Measurements from ENCODE around the gene DHX34. TPM values are rescaled to one million over a fixed set of nuclear protein-coding genes. Genes with fewer than 3 reads are reported as not detected.

Gene DHX34
- total and polyA plus RNA-seq, 2 donors from 2014 or later, result 7.2 to 13.6 TPM

DNA sequence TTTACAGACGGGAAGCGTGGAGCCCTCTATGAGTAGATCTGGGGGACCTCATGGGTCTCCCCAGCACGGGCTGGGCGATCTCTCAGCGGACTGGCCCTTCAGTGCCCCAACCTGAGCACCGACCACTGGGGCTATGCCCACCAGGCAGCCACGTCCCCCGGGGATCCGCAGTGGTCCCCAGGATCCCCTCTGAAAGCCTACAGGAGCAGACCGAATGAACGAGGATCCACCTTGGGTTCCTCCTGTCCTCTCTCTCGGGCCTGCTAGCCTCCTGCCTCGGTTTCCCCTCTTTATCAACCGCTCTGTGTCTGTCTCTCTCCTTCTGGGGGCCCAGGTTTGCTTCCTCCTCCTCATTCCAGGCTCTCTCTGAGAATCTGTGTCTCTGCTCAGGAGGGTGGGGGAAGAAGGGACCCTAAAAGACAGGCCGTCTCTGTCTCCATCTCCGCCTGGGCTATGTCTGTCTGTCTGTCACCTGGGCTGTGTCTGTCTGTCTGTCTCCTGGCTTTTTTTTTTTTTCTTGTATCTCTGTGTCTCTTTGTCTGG lies 72.2 kb downstream of the DHX34 start:
- Histone ChIP-seq H3K4me3 (ENCODE audit: low read length in 3 of 3) (no peak overlapping the region), H3K4me1 (ENCODE audit: control insufficient read depth in 2 of 3, insufficient read depth in 2 of 3, low read depth in 1 of 3, low read length in 3 of 3) (peaks cover 0 to 2% (median 0%) of the 10 kb centered on the region in 3 donors), H3K36me3 (ENCODE audit: control insufficient read depth in 2 of 3, insufficient read depth in 3 of 3, low read length in 3 of 3) (no peaks in the 10 kb centered on the region), H3K9ac (ENCODE audit: low read length in 3 of 3) (no peak overlapping the region), H3K9me3 (ENCODE audit: control insufficient read depth in 2 of 3, insufficient read depth in 1 of 3, low read length in 3 of 3) (no peaks in the 10 kb centered on the region), H3K27me3 (ENCODE audit: control insufficient read depth, insufficient read depth, low read length) (peaks cover 24% of the 10 kb centered on the region), H3K27ac (ENCODE audit: low read depth in 2 of 2, low read length in 2 of 2) (no peak overlapping the region)
- DNase-seq (peak in 1 of 5 donors; percentile 45), FAIRE-seq (no peak)
- intact Hi-C loops (cut with DNase I), result no loop called here
- TF ChIP-seq, protein P1, sequence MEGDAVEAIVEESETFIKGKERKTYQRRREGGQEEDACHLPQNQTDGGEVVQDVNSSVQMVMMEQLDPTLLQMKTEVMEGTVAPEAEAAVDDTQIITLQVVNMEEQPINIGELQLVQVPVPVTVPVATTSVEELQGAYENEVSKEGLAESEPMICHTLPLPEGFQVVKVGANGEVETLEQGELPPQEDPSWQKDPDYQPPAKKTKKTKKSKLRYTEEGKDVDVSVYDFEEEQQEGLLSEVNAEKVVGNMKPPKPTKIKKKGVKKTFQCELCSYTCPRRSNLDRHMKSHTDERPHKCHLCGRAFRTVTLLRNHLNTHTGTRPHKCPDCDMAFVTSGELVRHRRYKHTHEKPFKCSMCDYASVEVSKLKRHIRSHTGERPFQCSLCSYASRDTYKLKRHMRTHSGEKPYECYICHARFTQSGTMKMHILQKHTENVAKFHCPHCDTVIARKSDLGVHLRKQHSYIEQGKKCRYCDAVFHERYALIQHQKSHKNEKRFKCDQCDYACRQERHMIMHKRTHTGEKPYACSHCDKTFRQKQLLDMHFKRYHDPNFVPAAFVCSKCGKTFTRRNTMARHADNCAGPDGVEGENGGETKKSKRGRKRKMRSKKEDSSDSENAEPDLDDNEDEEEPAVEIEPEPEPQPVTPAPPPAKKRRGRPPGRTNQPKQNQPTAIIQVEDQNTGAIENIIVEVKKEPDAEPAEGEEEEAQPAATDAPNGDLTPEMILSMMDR (IDR thresholded peaks at IDR 0.05; ENCODE audit: borderline replicate concordance, extremely low read depth, insufficient read depth), result no peak

DNA sequence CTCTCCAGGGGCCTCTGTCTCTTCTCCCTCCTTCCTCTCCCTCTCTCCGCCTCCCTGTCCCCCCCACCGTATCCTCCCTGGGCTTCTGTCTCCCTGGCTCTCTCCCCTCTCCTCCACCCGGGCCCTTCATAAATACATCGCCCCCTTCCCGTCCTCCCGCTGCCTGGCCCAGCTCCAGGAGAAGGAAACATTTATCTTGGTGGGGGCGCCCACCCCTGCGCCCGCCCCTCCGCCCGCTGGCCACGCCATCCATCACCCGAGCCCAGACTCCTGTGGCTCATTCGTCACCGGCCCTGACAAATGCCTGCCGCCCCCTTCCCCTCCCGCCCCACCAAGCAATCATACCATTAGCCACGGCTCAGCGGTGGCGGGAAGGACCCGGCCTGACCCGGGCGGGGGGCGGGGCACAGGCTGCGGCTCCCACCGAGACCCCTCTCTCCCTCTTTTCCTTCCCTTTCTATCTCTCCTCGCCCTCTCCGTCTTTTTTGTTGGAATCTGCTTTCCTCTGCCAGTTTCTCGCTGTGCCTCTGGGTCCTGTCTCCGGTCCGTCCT lies 72.8 kb downstream of the DHX34 start:
- Histone ChIP-seq H3K27me3 (ENCODE audit: control insufficient read depth, insufficient read depth, low read length) (peaks cover 24% of the 10 kb centered on the region), H3K9ac (ENCODE audit: low read length in 3 of 3) (no peak overlapping the region), H3K27ac (ENCODE audit: low read depth in 2 of 2, low read length in 2 of 2) (no peak overlapping the region), H3K4me3 (ENCODE audit: low read length in 3 of 3) (peak overlapping the region in 1 of 3 donors; percentile 11), H3K4me1 (ENCODE audit: control insufficient read depth in 2 of 3, insufficient read depth in 2 of 3, low read depth in 1 of 3, low read length in 3 of 3) (peaks cover 0 to 2% (median 0%) of the 10 kb centered on the region in 3 donors), H3K36me3 (ENCODE audit: control insufficient read depth in 2 of 3, insufficient read depth in 3 of 3, low read length in 3 of 3) (no peaks in the 10 kb centered on the region), H3K9me3 (ENCODE audit: control insufficient read depth in 2 of 3, insufficient read depth in 1 of 3, low read length in 3 of 3) (no peaks in the 10 kb centered on the region)
- TF ChIP-seq, protein P1 (IDR thresholded peaks at IDR 0.05; ENCODE audit: borderline replicate concordance, extremely low read depth, insufficient read depth), result no peak
- FAIRE-seq, result no peak
- intact Hi-C loops (cut with DNase I), result no loop called here
- peak in 4 of 5 donors; percentile 82 to 89 (median 86) for DNase-seq

DNA sequence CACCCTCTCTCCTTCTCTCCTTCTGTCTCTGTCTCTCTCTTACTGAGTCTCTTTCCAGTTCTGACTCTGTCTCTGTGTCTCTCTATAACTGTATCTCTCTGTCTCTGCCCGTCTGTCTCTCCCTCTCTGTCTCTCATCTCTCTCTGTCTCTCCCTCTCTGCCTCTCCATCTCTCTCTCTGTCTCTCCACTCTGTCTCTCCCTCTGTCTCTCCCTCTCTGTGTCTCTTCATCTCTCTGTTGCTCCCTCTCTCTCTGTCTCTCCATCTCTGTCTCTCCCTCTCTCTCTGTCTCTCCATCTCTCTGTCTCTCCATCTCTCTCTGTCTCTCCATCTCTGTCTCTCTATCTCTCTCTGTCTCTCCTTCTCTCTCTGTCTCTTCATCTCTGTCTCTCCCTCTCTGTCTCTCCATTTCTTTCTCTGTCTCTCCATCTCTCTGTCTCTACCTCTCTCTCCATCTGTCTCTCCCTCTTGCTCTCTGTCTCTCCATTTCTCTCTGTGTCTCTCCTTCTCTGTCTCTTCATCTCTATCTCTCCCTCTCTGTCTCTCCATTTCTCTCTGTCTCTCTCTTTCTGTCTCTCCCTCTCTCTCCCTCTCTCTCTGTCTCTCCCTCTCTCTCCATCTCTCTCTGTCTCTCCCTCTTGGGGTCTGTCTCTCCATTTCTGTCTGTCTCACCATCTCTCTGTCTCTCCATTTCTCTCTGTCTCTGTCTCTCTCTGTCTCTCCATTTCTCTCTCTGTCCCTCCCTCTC lies 73.5 kb downstream of the DHX34 start:
- Histone ChIP-seq H3K27ac (ENCODE audit: low read depth in 2 of 2, low read length in 2 of 2) (no peak overlapping the region), H3K9ac (ENCODE audit: low read length in 3 of 3) (no peak overlapping the region), H3K36me3 (ENCODE audit: control insufficient read depth in 2 of 3, insufficient read depth in 3 of 3, low read length in 3 of 3) (no peaks in the 10 kb centered on the region), H3K4me3 (ENCODE audit: low read length in 3 of 3) (peak overlapping the region in 1 of 3 donors; percentile 11), H3K4me1 (ENCODE audit: control insufficient read depth in 2 of 3, insufficient read depth in 2 of 3, low read depth in 1 of 3, low read length in 3 of 3) (peaks cover 0 to 2% (median 0%) of the 10 kb centered on the region in 3 donors), H3K9me3 (ENCODE audit: control insufficient read depth in 2 of 3, insufficient read depth in 1 of 3, low read length in 3 of 3) (no peaks in the 10 kb centered on the region), H3K27me3 (ENCODE audit: control insufficient read depth, insufficient read depth, low read length) (peaks cover 23% of the 10 kb centered on the region)
- intact Hi-C loops (cut with DNase I), result no loop called here
- DNase-seq (no peak), FAIRE-seq (no peak)
- TF ChIP-seq, protein P1 (IDR thresholded peaks at IDR 0.05; ENCODE audit: borderline replicate concordance, extremely low read depth, insufficient read depth), result no peak
